Esophagus squamous epithelium (tissue), 5 donors: ENCODE data around the gene ZHX3. TPM values are rescaled to one million over a fixed set of nuclear protein-coding genes. Genes with fewer than 3 reads are reported as not detected.

ENCODE experiments used
- DNase-seq: peaks from one replicate; lab custom pipeline; 2025; lab: John Stamatoyannopoulos, UW
- H3K27ac ChIP-seq, 4 donors: fragments of 200-600 bp; sonication (generic); one replicate each; pipeline ENCODE4 v1.5.1; 2016 to 2019; ENCODE audit warnings: mild to moderate bottlenecking in 1 of 4
- H3K27me3 ChIP-seq, 4 donors: fragments of 200-600 bp; sonication (generic); 1 replicate in 3 of 4; 2 replicates in 1 of 4; pipeline versions ENCODE4 v1.5.1 to v1.6.0; 2017 to 2021; ENCODE audit warnings: antibody characterized with exemption in 1 of 4
- H3K36me3 ChIP-seq, 3 donors: fragments of 200-600 bp; sonication (generic); one replicate each; pipeline ENCODE4 v1.5.1; 2016 to 2019
- H3K4me1 ChIP-seq, 3 donors: fragments of 200-600 bp; sonication (generic); one replicate each; pipeline ENCODE4 v1.5.1; 2017 to 2019
- H3K4me3 ChIP-seq, 4 donors: fragments of 200-600 bp; sonication (generic); 1 replicate in 3 of 4; 2 replicates in 1 of 4; pipeline ENCODE4 v1.5.1; 2016 to 2019; ENCODE audit warnings: mild to moderate bottlenecking in 2 of 4, moderate library complexity in 1 of 4
- H3K9me3 ChIP-seq, 3 donors: fragments of 200-600 bp; sonication (generic); one replicate each; pipeline ENCODE4 v1.5.1; 2016 to 2019
- CTCF ChIP-seq, 6 experiments: fragments of 450-650 bp in 4 of 6; fragments of 200-600 bp in 2 of 6; sonication (generic) in 2 of 6; IDR thresholded peaks; one replicate each; pipeline ENCODE4 v1.5.1; 2016 to 2019; ENCODE audit warnings: antibody characterized with exemption in 6 of 6, mild to moderate bottlenecking in 4 of 6, moderate library complexity in 4 of 6
- POLR2A ChIP-seq, 4 donors: fragments of 450-650 bp; IDR thresholded peaks; one replicate each; pipeline ENCODE4 v1.6.1; 2017; ENCODE audit warnings: antibody characterized with exemption in 4 of 4, mild to moderate bottlenecking in 4 of 4, moderate library complexity in 3 of 4
- WGBS, 2 donors: methylation state at CpG; one replicate each; pipeline ENCODE4 v1.1.5; 2018; 5-methylcytosine and 5-hydroxymethylcytosine counted together
- intact Hi-C: fragments of 100-400 bp; cut with DNase I; formaldehyde crosslinking; loops from one replicate; pipeline ENCODE4 v1.15.0; 2022
- total RNA-seq, 4 donors: library from RNA; depleted of rRNA; stranded (reverse); fragments of >200 nt; gene quantifications; one replicate each; pipeline ENCODE4 v1.1.0, GENCODE V29; 2016
- donor health status: DM: yes; HTN: yes; CAD: no.

The ZHX3 gene
- total RNA-seq, 4 donors from 2014 or later: 13.6 to 30.3 (median 15.5) TPM

GRCh38 chr20:41140226-41141133, 177.1 kb downstream of the ZHX3 start:
- Histone ChIP-seq H3K27ac (peak overlapping the region; percentile 41 to 98 (median 94)), H3K4me1 (peaks cover 38 to 90% (median 55%) of the 10 kb centered on the region in 3 donors), H3K9me3 (no peaks in the 10 kb centered on the region), H3K27me3 (no peaks in the 10 kb centered on the region), H3K36me3 (peaks cover 0 to 8% (median 0%) of the 10 kb centered on the region in 3 donors), H3K4me3 (peak overlapping the region in 2 of 4 donors; percentile 93 to 98)
- DNase-seq: no peak
- no peak for TF ChIP-seq CTCF (IDR thresholded peaks at IDR 0.05)
- TF ChIP-seq POLR2A (IDR thresholded peaks at IDR 0.05): no peak
- WGBS, 2 donors: 61 to 71% methylated on average over 6 to 10 of the region's 10 CpGs
- intact Hi-C loops: no loop called here

- Histone ChIP-seq H3K9me3 (no peaks in the 10 kb centered on the region), H3K27ac (peak overlapping the region in 3 of 4 donors; percentile 91 to 98 (median 98)), H3K4me3 (peak overlapping the region in 3 of 4 donors; percentile 72 to 98 (median 93)), H3K36me3 (peaks cover 0 to 3% (median 0%) of the 10 kb centered on the region in 3 donors), H3K27me3 (no peaks in the 10 kb centered on the region), H3K4me1 (peaks cover 35 to 90% (median 59%) of the 10 kb centered on the region in 3 donors)
- no peak for TF ChIP-seq POLR2A (IDR thresholded peaks at IDR 0.05)
- TF ChIP-seq CTCF (IDR thresholded peaks at IDR 0.05): no peak
- intact Hi-C loops: loop anchor here (10.0 kb wide), 1 partner anchor 195 kb away; no protein-coding TSS in a partner anchor
- DNase-seq: no peak
- 46 to 47% methylated on average over 5 of the region's 5 CpGs for WGBS, 2 donors
These were observed 178.1 kb downstream of the ZHX3 start for GRCh38 chr20:41139227-41140093.

GRCh38 chr20:41138475-41139226, 178.9 kb downstream of the ZHX3 start:
- 16 to 40% methylated on average over 3 to 8 of the region's 12 CpGs for WGBS, 2 donors
- H3K4me1 ChIP-seq: peaks cover 35 to 90% (median 64%) of the 10 kb centered on the region in 3 donors

More at GRCh38 chr20:41138475-41139226, 178.9 kb downstream of the ZHX3 start:
- Histone ChIP-seq H3K27ac (peak overlapping the region; percentile 91 to 98 (median 95)), H3K36me3 (no peaks in the 10 kb centered on the region), H3K4me3 (peak overlapping the region; percentile 72 to 98 (median 86)), H3K9me3 (no peaks in the 10 kb centered on the region), H3K27me3 (no peaks in the 10 kb centered on the region)
- TF ChIP-seq POLR2A (IDR thresholded peaks at IDR 0.05) (no peak), CTCF (IDR thresholded peaks at IDR 0.05) (no peak)
- intact Hi-C loops: loop anchor here (10.0 kb wide), 1 partner anchor 196 kb away; no protein-coding TSS in a partner anchor
- DNase-seq: no peak
